Activated T-helper 1 cell treated with Interleukin-2 at 50 U/mL for 16 hours (primary cell): ENCODE results near the gene RBSN.

Experiments used
- DNase-seq: peaks from one replicate; pipeline ENCODE4 v3.0.0-alpha.2; 2020; ENCODE audit warnings: low read depth

Gene RBSN

DNA sequence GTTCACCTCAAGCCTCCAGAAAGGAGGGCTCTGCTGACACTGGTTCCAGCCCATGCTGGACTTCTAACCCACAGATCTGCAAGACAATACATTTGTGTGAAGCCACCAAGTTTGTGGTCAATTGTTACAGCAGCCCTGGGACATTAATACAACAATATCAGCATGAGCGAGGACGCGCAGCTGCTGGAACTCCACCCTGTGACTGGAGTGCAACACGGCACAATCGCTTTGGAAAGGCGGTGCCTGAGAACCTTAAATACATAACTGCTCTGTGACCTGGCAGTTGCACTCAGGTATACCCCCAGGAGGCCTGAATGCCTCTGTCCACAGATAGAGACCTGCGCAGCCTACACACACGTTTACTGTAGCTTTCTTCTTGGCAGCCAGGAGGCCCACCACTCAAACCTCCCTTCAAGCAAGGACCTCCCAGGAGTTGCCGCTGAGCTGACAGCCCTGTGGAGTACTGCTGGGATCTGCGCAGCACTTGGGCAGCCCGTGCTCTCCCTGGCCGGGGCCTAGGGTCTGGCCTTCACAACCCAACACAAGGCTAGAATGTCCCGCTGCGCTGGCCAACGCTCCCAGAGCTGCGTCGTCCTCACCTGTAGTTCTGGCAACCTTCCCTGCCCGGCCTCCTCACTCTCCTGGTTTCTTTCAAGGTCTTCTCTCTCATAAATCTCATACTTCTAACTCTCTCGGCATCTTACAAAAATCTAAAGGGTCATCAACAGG, 42.1 kb downstream of the RBSN start:
- no peak for DNase-seq

DNA sequence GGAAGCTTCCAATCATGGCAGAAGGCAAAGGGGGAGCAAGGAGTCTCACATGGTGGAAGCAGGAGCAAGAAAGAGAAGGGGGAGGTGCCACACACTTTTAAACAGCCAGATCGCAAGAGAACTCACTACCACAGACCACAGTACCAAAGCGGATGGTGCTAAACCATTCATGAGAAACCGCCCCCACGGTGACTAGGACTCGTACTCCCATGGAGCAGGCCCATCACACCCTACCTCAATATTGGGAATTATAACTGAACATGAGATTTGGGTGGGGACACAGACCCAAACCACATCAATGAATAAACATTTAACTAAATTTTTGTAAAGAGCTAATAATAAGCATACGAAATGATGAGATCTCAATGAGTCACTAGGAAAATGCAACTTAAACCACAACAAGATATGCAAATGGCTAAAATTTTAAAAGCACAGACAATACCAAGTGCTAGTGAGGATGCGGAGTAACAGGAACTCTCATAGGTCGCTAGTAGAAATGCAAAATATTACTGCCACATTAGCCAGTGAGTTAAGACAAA, 43.9 kb downstream of the RBSN start:
- peak; percentile 5 for DNase-seq

DNA sequence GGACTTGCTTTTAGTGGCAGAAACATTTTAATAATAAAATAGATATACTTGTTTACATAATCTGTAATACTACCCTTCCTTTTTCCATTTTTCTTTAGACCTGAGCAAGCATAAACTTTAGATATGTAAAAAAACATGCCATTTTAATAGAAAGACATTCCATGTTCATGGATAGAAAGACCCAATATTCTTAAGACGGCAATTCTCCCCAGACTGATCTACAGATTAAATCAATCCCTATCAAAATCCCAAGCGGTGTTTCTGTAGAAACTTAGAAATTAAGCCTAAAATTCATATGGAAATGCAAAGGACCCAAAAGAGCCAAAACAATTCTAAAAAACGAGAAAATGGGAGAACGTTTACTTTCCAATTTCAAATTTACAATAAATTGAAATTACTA, 45.4 kb downstream of the RBSN start:
- DNase-seq: no peak

DNA sequence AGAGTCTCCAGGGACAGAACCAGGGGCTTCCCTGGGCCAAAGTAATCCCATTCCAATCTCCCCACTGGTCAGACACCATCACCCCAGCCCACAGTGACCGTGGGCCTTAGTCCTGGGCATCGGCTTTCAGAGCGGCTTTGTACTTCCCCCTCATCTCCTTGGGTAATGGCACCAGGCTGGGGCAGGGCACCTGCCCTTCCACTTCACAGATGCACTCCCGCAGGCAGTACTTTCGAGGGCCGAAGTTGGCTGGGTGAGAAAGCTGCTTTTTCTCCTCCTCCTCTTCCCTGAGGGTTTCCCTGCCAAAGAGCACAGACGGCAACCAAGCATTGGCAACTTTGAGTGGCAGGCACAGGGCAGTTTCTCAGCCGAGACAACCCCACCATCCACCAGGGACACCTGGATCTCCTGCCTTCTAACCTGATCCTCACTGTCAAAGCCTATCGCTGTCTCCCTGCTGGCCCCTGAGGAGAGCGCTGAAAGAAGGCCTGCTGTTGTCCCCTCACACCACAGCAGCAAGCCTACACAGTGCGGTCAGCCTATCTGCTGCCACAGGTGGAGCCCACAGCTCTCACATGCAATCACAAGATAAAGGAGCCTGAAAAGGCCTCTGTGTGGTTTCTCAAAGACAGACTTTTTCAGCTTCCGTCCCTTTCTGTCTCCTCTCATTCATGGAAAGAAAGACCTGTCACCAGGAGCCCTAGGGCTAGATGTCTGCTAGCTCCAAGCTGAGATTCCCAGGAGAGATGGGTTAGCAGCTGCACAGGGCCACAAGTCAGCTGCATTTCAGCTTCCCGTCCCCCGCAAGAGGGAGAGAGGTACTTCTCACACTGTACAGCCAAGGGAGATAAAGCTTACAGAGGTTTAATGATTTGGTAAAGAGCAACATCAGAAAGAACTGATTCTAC, 46.4 kb downstream of the RBSN start:
- DNase-seq: no peak

DNA sequence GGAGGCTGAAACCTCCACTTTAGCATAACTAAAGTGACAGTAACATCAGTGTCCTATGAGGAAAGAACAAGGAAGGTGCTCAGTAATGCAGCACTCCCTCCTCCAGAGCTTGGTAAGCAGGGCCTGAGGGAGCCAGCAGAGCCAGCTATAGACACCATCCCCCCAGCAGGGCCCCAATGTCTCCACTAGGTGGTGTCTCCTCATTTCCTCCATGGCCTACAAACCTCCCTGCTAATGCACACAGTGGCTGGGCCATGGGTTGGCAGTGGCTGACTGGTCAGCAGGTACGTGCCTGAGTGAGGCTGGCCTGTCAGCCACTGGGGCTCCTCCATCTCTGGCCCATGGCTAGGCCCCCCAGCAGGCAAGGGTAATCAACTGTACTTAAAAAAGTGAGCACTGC, 47.4 kb downstream of the RBSN start:
- DNase-seq: peak; percentile 7

DNA sequence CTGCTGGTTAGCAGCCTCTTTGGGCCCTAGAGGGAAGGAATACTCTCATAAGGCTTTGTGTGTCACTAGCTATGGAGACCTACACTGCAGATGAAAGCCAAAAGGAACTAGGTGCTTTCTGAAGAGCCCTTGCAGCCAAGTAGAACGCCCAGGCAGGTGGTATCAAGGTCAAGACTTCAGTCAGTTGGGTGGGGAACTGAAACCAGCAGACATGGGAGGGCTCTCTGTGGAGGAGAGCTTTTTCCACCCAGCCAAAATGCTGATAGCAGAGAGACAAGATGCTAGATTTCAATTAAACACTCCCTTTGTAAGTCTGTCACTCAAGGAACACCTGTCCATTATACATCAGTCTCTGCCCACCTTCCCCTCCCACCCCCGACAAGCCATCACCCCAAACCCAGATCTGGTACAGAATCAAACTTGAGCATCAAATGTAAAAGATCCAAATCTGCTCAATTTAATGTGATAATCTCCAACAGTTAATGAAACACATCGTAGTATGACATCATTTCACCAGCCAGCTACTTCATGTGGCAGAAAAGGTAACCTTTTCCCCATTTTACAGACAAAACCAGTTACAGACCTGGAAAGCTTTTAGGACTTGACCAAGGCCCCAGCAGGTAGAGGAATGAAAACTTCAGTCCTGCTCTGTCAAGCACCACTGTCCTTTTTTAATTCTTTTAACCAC, 48.4 kb downstream of the RBSN start:
- DNase-seq: no peak

DNA sequence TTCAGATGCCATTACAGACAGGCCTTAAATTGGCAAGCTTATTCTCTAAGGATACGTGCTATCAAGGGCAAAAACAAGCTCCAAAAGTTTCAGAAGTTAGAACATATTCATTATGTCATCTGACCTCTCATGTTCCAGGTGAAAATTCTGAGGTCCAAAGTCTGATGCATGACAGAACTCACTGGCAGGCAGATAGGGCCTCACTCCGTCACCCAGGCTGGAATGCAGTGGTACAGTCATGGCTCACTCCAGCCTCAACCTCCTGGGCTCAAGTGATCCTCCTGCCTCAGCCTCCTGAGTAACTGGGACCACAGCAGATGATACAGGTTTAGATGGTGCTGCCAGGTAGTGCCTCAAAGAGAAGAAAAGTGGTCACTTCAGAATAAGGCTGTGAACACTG, 49.4 kb downstream of the RBSN start:
- no peak for DNase-seq

DNA sequence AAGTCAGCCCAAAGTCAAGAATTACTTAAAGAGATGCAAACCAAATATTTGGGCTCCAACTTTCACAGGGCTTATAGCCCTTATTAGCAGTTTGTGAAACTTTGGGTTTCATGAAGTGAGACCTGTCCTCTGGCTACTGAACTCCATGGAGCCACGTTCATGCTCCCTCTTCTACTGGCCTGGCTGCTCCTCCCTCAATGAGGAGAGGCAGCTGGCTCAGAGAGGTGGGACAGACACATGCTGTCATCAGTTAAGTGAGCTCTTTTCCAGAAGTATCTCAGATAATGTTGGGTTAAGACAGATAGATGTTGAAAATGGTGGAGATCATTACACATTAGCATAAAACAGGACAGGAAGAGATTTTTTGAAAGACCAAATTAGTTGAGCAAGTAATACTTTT, 53.3 kb downstream of the RBSN start:
- DNase-seq: no peak

DNA sequence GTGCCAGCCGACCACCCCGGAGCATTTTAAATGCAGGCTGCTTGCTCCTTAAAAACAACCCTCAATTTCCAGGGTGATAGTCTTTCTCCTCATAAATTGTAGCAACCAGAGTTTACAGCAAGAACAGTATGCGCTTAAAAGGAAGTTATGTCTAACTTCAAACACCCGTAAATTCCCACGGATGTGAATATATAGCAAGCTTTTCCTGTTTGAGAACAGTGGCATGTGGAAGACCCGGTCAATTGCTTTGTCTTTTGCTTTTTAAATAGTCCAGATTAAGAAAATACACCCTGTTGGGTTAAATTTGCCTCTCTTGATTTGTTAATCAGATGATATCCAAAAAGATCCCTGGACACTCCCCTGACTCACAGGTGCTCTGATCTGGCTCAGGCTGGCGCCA, 54.6 kb downstream of the RBSN start:
- DNase-seq: no peak

DNA sequence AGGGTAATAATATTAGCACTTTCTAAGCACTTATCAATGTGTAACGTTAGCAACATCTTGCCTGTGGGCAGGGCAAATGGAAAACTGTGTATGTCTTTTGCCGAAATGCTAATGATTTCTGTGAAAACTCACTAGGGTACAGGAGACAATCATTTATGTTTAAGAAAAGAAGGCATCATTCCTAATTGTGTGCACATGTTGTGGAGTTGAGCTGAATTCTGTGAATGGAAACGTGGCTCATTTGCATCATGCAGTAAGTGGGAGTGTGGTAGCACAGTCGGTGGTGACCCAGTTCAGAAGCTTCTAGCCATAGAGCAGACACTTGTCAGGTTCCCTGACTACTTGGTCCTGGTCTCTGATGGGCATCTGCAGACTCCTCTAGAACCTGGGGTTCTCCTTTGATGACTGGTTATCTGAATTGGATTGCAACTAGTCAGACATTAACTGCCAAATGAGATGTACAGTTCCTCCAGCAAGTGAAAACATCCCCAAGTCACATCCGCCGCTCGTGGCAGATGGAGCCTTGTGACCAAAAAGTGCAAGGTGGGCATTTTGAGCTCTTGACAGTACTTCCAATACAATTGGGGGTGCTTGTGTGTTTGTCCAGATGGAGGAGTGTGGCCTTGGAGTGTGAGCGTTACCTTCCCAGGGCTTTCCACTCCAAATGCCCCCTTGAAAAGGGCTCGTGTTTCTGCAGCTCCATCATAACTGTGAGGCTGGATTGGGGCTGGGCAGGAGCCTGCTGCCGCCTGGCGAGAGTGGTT, 55.4 kb downstream of the RBSN start:
- no peak for DNase-seq

DNA sequence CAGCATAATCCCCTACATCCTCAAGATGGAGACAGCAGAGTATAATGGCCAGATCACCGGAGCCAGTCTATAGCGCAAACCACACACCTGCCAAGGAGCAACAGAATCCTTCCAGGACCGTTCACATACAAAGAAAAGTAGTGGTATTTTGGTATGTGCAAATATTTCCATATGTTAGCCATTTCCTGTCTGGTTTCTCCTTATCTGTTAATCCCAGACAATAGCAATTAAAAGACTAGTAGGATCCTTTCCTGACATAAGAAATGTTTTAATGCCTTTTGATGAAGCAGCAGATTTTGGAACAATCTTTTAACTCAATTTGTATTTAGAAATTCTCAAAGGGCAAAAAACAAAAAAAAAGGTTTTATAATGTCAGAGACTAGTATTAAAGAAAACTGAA, 56.0 kb downstream of the RBSN start:
- no peak for DNase-seq

DNA sequence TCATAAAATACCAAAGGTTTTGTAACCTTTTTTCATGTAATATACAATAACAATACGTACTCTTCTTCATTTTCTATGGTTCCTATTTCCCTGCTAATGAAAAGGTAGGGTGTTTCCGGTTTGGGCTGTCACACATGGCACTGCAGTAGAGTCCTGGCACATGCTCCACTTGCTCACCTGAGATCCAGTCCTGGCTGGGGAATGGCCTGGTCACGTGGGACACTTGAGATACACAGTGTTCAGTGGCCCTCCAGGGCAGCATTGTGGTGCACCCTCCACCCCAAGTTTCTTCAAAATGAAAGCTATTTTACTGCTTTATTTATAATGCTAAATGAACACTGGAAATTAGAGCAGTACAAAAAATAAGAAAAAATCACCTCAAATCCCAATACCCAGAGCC, 57.0 kb downstream of the RBSN start:
- no peak for DNase-seq

DNA sequence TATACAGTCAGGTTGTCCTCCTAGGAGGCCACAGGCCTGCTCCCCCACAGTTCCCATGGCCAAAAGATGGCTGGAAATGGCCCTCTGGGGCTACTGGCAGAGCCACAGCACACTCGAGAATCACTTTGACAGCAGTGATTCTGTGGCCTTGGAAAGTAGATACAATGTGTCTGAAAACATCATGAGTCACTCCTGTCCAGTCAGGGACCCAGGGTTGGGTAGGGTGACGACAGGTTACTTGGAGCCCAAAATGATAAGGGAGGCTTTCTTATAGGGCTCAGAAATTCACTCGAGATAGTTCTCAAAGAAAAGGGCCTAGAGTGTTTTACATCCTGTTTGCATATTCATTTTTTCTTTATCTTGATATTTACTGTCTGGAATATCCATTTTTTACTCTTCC, 58.1 kb downstream of the RBSN start:
- DNase-seq: no peak

DNA sequence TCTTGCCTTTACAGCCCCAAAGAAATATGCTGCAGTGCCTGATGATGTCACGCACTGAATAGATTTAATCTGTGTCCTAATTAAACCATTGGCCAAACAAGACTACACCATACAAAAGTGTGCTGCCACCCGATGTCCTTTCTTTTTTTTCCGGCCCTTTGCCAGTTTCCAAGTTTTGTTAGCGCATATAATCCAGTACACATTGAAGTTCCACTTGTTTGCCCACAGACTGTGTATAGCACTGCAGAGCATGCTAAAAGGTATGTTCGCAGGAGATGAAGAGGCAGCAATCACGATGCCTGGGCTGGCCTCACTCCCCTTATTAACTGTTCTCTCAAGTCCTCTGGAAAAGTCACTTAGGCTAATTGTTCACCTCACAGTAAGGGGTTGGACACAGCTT, 60.6 kb downstream of the RBSN start:
- DNase-seq: no peak

DNA sequence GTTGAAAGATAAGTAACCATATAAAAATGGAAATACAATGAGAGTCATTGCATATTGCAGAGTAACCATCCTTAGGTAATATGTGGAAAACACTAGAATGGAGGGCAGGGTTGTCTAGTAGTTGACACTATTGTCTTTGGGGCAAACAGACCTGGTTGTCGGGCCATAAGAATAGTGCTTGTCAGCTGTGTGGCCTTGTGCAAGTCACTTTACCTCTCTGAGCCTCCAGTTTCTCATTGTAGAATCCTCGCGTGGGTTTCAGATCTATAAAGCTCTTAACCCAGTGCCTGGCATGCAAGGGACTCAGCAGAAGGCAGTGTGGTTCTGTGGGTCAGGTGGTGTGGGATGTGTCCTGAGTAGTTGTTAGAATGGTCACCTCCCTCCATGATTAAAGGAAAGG, 65.8 kb downstream of the RBSN start:
- no peak for DNase-seq

DNA sequence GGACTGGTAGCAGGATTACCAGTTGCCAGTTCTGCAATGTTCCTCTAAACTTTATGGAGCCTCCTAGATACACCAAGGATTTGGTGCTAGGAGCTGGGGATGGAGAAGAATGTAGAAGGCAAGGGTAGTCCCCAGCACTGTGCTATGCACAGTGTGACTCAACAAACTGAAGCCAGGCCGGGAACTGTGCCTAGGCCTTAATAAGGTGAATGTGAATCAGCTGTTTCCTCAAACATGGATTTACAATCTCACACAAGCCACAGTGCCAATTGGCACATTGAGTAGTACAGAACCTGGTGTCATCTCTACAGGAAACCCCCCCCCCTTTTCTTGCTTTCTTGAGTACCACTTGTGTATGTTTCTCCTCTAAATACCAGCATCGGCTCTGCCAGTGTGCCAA, 66.3 kb downstream of the RBSN start:
- no peak for DNase-seq

DNA sequence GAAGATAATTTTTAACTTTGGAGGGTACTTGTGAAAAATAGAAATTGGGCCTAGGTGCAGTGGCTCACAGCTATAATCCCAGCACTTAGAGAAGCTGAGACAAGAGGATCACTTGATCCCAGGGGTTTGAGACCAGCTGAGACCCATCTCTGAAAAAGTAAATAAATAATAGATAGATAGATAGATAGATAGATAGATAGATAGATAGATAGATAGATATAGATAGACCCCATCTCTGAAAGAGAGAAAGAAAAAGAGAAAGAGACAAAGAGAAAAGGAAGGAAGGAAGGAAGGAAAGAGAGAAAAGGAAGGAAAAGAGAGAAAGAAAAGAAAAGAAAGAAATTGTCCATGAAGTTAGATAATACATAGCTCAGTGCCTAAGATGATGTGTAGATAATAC, 69.3 kb downstream of the RBSN start:
- DNase-seq: no peak

DNA sequence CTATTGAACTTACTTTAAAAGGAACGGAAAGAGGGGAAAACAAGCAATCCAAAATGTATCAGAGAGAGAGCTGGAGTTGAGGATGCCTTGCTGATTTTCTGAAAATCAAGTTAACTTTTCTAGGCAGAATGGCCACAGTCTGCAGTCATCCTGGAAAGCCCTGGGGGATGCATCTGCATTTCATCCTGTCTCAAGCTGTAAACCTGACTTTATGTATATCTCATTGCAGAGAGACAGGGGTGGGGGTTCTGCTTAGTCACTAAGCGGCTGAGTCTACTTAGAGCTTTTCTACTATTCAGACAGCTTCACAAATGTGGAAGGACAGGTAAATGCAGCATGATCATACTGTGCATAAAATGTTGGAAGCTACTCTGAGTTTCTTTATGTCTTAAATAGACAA, 75.2 kb downstream of the RBSN start:
- no peak for DNase-seq

DNA sequence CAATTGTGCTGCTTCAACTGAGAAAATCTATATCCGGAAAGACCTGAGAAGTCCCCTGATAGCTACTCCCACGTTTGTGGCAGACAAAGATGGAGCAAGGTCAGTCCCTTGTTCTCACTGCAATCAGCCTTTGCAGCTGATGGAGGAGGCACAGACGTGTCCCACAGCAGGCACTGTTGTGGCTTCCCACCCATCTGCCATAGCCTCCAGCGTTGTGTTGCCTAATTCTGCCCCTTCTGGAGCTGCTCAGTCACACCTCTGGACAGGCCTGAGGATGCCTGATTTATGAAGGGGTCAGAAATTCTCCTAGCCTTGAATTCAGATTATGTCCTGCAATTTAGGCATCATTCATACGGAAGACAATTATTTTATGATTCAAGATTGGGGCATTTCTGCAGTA, 75.7 kb downstream of the RBSN start:
- no peak for DNase-seq
